Thyroid gland (tissue), 4 donors: ENCODE results near the gene SGPL1. TPM values are rescaled to one million over a fixed set of nuclear protein-coding genes. Genes with fewer than 3 reads are reported as not detected.

Experiments
- DNase-seq, 2 donors: peaks; one replicate each; pipeline ENCODE4 v3.0.0-alpha.2; 2019
- H3K27ac ChIP-seq, 3 donors: fragments of 200-600 bp; sonication (generic); 1 replicate in 2 of 3; 2 replicates in 1 of 3; pipeline ENCODE4 v1.5.1; 2016 to 2019; ENCODE audit warnings: mild to moderate bottlenecking in 1 of 3, moderate library complexity in 1 of 3
- H3K27me3 ChIP-seq: fragments of 200-600 bp; sonication (generic); one replicate; pipeline ENCODE4 v1.5.1; 2019
- H3K36me3 ChIP-seq, 2 donors: fragments of 200-600 bp; sonication (generic); one replicate each; pipeline ENCODE4 v1.5.1; 2016 to 2019
- H3K4me1 ChIP-seq, 2 donors: fragments of 200-600 bp; sonication (generic); one replicate each; pipeline ENCODE4 v1.5.1; 2017 to 2019
- H3K4me3 ChIP-seq, 3 donors: fragments of 200-600 bp; sonication (generic); replicated peaks in 1 of 3; 1 replicate in 2 of 3; 2 replicates in 1 of 3; pipeline ENCODE4 v1.5.1; 2016; ENCODE audit warnings: mild to moderate bottlenecking in 1 of 3
- H3K9me3 ChIP-seq: fragments of 200-600 bp; sonication (generic); one replicate; pipeline ENCODE4 v1.5.1; 2017
- CTCF ChIP-seq, 6 experiments: fragments of 200-600 bp in 3 of 6; fragments of 450-650 bp in 3 of 6; sonication (generic) in 3 of 6; IDR thresholded peaks; one replicate each; pipeline ENCODE4 v1.5.1; 2016 to 2019; ENCODE audit warnings: antibody characterized with exemption in 6 of 6, mild to moderate bottlenecking in 2 of 6, inconsistent platforms in 1 of 6, moderate library complexity in 1 of 6
- POLR2A ChIP-seq, 2 donors: fragments of 450-650 bp; IDR thresholded peaks; one replicate each; pipeline ENCODE4 v1.6.1; 2017; ENCODE audit warnings: antibody characterized with exemption in 2 of 2, mild to moderate bottlenecking in 2 of 2, moderate library complexity in 1 of 2
- WGBS, 2 donors: methylation state at CpG; one replicate each; pipeline ENCODE4 v1.1.5; 2017; 5-methylcytosine and 5-hydroxymethylcytosine counted together
- intact Hi-C: fragments of 100-400 bp; cut with DNase I; formaldehyde crosslinking; loops from one replicate; pipeline ENCODE4 v1.15.1; 2023
- total RNA-seq, 4 donors: library from RNA; depleted of rRNA; stranded (reverse); fragments of >200 nt; gene quantifications; one replicate each; pipeline ENCODE4 v1.2.3, GENCODE V29; 2016

Gene SGPL1
- total RNA-seq, 4 donors from 2014 or later, result 40.6 to 64.4 (median 46.1) TPM

- Histone ChIP-seq H3K27ac (no peak overlapping the region), H3K27me3 (no peaks in the 10 kb centered on the region), H3K4me1 (peaks cover 21 to 27% of the 10 kb centered on the region in 2 donors), H3K36me3 (no peaks in the 10 kb centered on the region), H3K9me3 (no peaks in the 10 kb centered on the region), H3K4me3 (no peak overlapping the region)
- TF ChIP-seq CTCF (IDR thresholded peaks at IDR 0.05) (no peak), POLR2A (IDR thresholded peaks at IDR 0.05) (no peak)
- DNase-seq, result no peak
- intact Hi-C loops, result no loop called here
- 93 to 96% methylated on average over 5 of the region's 5 CpGs for WGBS, 2 donors
These were observed 18.3 kb downstream of the SGPL1 start for GRCh38 chr10:70834021-70834420.

- H3K9me3 ChIP-seq, result no peaks in the 10 kb centered on the region
- intact Hi-C loops, result no loop called here
- 84 to 96% methylated on average over 7 of the region's 7 CpGs for WGBS, 2 donors
- no peak for DNase-seq
- no peaks in the 10 kb centered on the region for H3K36me3 ChIP-seq
- no peak overlapping the region for H3K27ac ChIP-seq
- H3K4me3 ChIP-seq, result no peak overlapping the region
- TF ChIP-seq CTCF (IDR thresholded peaks at IDR 0.05) (no peak), POLR2A (IDR thresholded peaks at IDR 0.05) (no peak)
- peaks cover 21 to 27% of the 10 kb centered on the region in 2 donors for H3K4me1 ChIP-seq
- no peaks in the 10 kb centered on the region for H3K27me3 ChIP-seq
These were observed 18.8 kb downstream of the SGPL1 start for GRCh38 chr10:70834441-70835151.

- H3K9me3 ChIP-seq, result no peaks in the 10 kb centered on the region
- H3K4me3 ChIP-seq, result no peak overlapping the region
- H3K4me1 ChIP-seq, result peaks cover 21 to 27% of the 10 kb centered on the region in 2 donors
- peak overlapping the region in 2 of 3 donors; percentile 11 to 32 for H3K27ac ChIP-seq
- no peak for DNase-seq
- WGBS, 2 donors, result 82 to 86% methylated on average over 2 of the region's 2 CpGs
- no peaks in the 10 kb centered on the region for H3K27me3 ChIP-seq
- H3K36me3 ChIP-seq, result no peaks in the 10 kb centered on the region
- TF ChIP-seq CTCF (IDR thresholded peaks at IDR 0.05) (no peak), POLR2A (IDR thresholded peaks at IDR 0.05) (no peak)
- intact Hi-C loops, result no loop called here
These were observed 20.6 kb downstream of the SGPL1 start for GRCh38 chr10:70836319-70836718.

GRCh38 chr10:70837660-70838059, 21.9 kb downstream of the SGPL1 start:
- peaks cover 20 to 23% of the 10 kb centered on the region in 2 donors for H3K4me1 ChIP-seq
- 96% methylated on average over 3 of the region's 3 CpGs for WGBS, 2 donors
- no peak for TF ChIP-seq CTCF (IDR thresholded peaks at IDR 0.05)
- no peak for TF ChIP-seq POLR2A (IDR thresholded peaks at IDR 0.05)
- H3K27me3 ChIP-seq, result no peaks in the 10 kb centered on the region
- intact Hi-C loops, result no loop called here
- H3K4me3 ChIP-seq, result no peak overlapping the region
- no peak for DNase-seq
- no peak overlapping the region for H3K27ac ChIP-seq
- no peaks in the 10 kb centered on the region for H3K9me3 ChIP-seq
- H3K36me3 ChIP-seq, result no peaks in the 10 kb centered on the region

- H3K27ac ChIP-seq, result no peak overlapping the region
- WGBS, 2 donors, result 86 to 92% methylated on average over 4 of the region's 4 CpGs
- DNase-seq, result no peak
- no peaks in the 10 kb centered on the region for H3K27me3 ChIP-seq
- TF ChIP-seq POLR2A (IDR thresholded peaks at IDR 0.05), result no peak
- no peak for TF ChIP-seq CTCF (IDR thresholded peaks at IDR 0.05)
- intact Hi-C loops, result no loop called here
- no peaks in the 10 kb centered on the region for H3K36me3 ChIP-seq
- no peak overlapping the region for H3K4me3 ChIP-seq
- H3K4me1 ChIP-seq, result peaks cover 13 to 17% of the 10 kb centered on the region in 2 donors
- H3K9me3 ChIP-seq, result no peaks in the 10 kb centered on the region
These were observed 22.6 kb downstream of the SGPL1 start for GRCh38 chr10:70838270-70838805.
